GM23338 (cell line): ENCODE results near the gene GKN2. TPM values are rescaled to one million over a fixed set of nuclear protein-coding genes. Genes with fewer than 3 reads are reported as not detected.

ENCODE experiments used
- ATAC-seq: fragments of 200-7000 bp; cut with Tn5 transposase; 3 replicates; pipeline ENCODE4 v1.9.1; 2020
- DNase-seq: peaks from one replicate; pipeline ENCODE4 v3.0.0-alpha.2; 2015; ENCODE audit warnings: low spot score
- H2AFZ ChIP-seq: fragments of 200-600 bp; sonication (generic); 2 replicates; pipeline ENCODE4 v1.8.0; 2016; ENCODE audit warnings: antibody characterized with exemption, mild to moderate bottlenecking, moderate library complexity
- H3F3A ChIP-seq: fragments of 200-600 bp; sonication (generic); replicated peaks from 2 replicates; pipeline ENCODE4 v1.8.0; 2017; ENCODE audit warnings: antibody characterized with exemption, mixed run types, low read depth
- H3K27ac ChIP-seq: fragments of 200-600 bp; sonication (generic); 2 replicates; pipeline ENCODE4 v1.6.1; 2016; ENCODE audit warnings: low read depth
- H3K27me3 ChIP-seq: fragments of 200-600 bp; sonication (generic); 2 replicates; pipeline ENCODE4 v1.8.0; 2016; ENCODE audit warnings: mild to moderate bottlenecking, mixed run types, moderate library complexity; ENCODE audit not compliant: insufficient read depth
- H3K36me3 ChIP-seq: fragments of 200-600 bp; sonication (generic); 2 replicates; pipeline ENCODE4 v1.8.0; 2016; ENCODE audit warnings: mild to moderate bottlenecking; ENCODE audit not compliant: insufficient read depth
- H3K4me1 ChIP-seq: fragments of 200-600 bp; sonication (generic); 2 replicates; pipeline ENCODE4 v1.8.0; 2016; ENCODE audit warnings: mild to moderate bottlenecking, moderate library complexity; ENCODE audit not compliant: insufficient read depth
- H3K4me2 ChIP-seq: fragments of 200-600 bp; sonication (generic); 2 replicates; pipeline ENCODE4 v1.7.1; 2017; ENCODE audit warnings: mixed run types
- H3K4me3 ChIP-seq: fragments of 200-600 bp; sonication (generic); 2 replicates; pipeline ENCODE4 v1.6.1; 2016; ENCODE audit warnings: mixed run types
- H3K79me2 ChIP-seq: fragments of 200-600 bp; sonication (generic); replicated peaks from 2 replicates; pipeline ENCODE4 v1.8.0; 2017; ENCODE audit warnings: mild to moderate bottlenecking; ENCODE audit not compliant: insufficient read depth
- H3K9me2 ChIP-seq: fragments of 200-600 bp; sonication (generic); 2 replicates; pipeline ENCODE4 v1.8.0; 2017; ENCODE audit not compliant: insufficient read depth
- H4K20me1 ChIP-seq: fragments of 200-600 bp; sonication (generic); replicated peaks from 2 replicates; pipeline ENCODE4 v1.8.0; 2017; ENCODE audit warnings: mild to moderate bottlenecking; ENCODE audit not compliant: insufficient read depth
- H3K27ac Mint-ChIP-seq: 2 replicates; pipeline ENCODE4 v1.8.0; 2020; ENCODE audit warnings: inconsistent platforms, mild to moderate bottlenecking, moderate library complexity, mixed read lengths
- H3K27me3 Mint-ChIP-seq: 3 replicates; pipeline ENCODE4 v1.8.0; 2022; ENCODE audit warnings: low read depth, mild to moderate bottlenecking, moderate library complexity, mixed read lengths, inconsistent platforms; ENCODE audit not compliant: insufficient read depth, poor library complexity
- H3K36me3 Mint-ChIP-seq: 3 replicates; pipeline ENCODE4 v1.8.0; 2021; ENCODE audit warnings: low read depth, mild to moderate bottlenecking, inconsistent platforms, moderate library complexity, mixed read lengths
- H3K4me1 Mint-ChIP-seq: 3 replicates; pipeline ENCODE4 v1.8.0; 2020; ENCODE audit warnings: mild to moderate bottlenecking, inconsistent platforms, mixed read lengths
- H3K4me3 Mint-ChIP-seq: 3 replicates; pipeline ENCODE4 v1.8.0; 2021; ENCODE audit warnings: moderate library complexity, mild to moderate bottlenecking, inconsistent platforms, mixed read lengths
- H3K9me3 Mint-ChIP-seq: 3 replicates; pipeline ENCODE4 v1.8.0; 2020; ENCODE audit warnings: moderate library complexity, mild to moderate bottlenecking, inconsistent platforms, mixed read lengths
- CREB1 ChIP-seq: fragments of 250-450 bp; sonication (Bioruptor Pico); IDR thresholded peaks from 2 replicates; pipeline ENCODE4 v1.5.0; 2020; ENCODE audit warnings: low read depth, mild to moderate bottlenecking, moderate library complexity
- CTCF ChIP-seq, 2 experiments: fragments of 200-600 bp in 1 of 2; sonication (generic) in 1 of 2; conservative IDR thresholded peaks; 2 replicates each; pipeline versions ENCODE4 v1.5.1 to v1.6.1; 2016 to 2017; ENCODE audit warnings: antibody characterized with exemption in 2 of 2, low read depth in 2 of 2, mild to moderate bottlenecking in 2 of 2, moderate library complexity in 1 of 2
- EZH2 ChIP-seq: fragments of 200-600 bp; sonication (generic); IDR thresholded peaks from one replicate; pipeline ENCODE4 v1.8.0; 2017; ENCODE audit warnings: antibody characterized with exemption, mild to moderate bottlenecking, low read depth; ENCODE audit not compliant: unreplicated experiment
- EZH2phosphoT487 ChIP-seq: fragments of 200-600 bp; sonication (generic); IDR thresholded peaks from one replicate; pipeline ENCODE4 v1.8.1; 2018; ENCODE audit warnings: antibody characterized with exemption; ENCODE audit not compliant: unreplicated experiment
- JUNB ChIP-seq: IDR thresholded peaks from one replicate; pipeline ENCODE4 v1.6.1; 2016; ENCODE audit warnings: antibody characterized with exemption; ENCODE audit not compliant: unreplicated experiment
- NANOG ChIP-seq: IDR thresholded peaks from 2 replicates; pipeline ENCODE4 v1.6.1; 2016; ENCODE audit warnings: antibody characterized with exemption, borderline replicate concordance
- POLR2AphosphoS5 ChIP-seq: IDR thresholded peaks from 2 replicates; pipeline ENCODE4 v1.6.1; 2016; ENCODE audit warnings: antibody characterized with exemption, low read depth
- STAT1 ChIP-seq: IDR thresholded peaks from one replicate; pipeline ENCODE4 v1.6.1; 2016; ENCODE audit warnings: antibody characterized with exemption; ENCODE audit not compliant: unreplicated experiment
- ZNF114 ChIP-seq: fragments of 250-450 bp; sonication (Bioruptor Pico); IDR thresholded peaks from 2 replicates; pipeline ENCODE4 v1.5.0; 2020; ENCODE audit warnings: mild to moderate bottlenecking, moderate library complexity
- ZNF331 ChIP-seq: fragments of 250-450 bp; sonication (Bioruptor Pico); IDR thresholded peaks from 2 replicates; pipeline ENCODE4 v1.5.0; 2020; ENCODE audit warnings: low read depth, mild to moderate bottlenecking, moderate library complexity
- polyA plus RNA-seq: library from polyadenylated mRNA; unstranded; fragments of >200 nt; fragmentation: Nextera tagmentation; extraction: Ambion mirVana; gene quantifications from 2 replicates; pipeline ENCODE4 v1.2.1, GENCODE V29; 2016
- total RNA-seq: library from RNA; depleted of rRNA; stranded (reverse); fragments of >200 nt; shearing (Covaris generic); gene quantifications from 2 replicates; pipeline ENCODE4 v1.2.3, GENCODE V29; 2014
- TF ChIP-seq, protein P1 (sequence below): IDR thresholded peaks from 2 replicates; pipeline ENCODE4 v1.6.1; 2016; ENCODE audit warnings: antibody characterized with exemption
- TF ChIP-seq, protein P2 (sequence below): IDR thresholded peaks from one replicate; pipeline ENCODE4 v1.6.1; 2018; ENCODE audit warnings: antibody characterized with exemption; ENCODE audit not compliant: unreplicated experiment
- TF ChIP-seq, protein P3 (sequence below): fragments of 250-450 bp; sonication (Bioruptor Pico); IDR thresholded peaks from 2 replicates; pipeline ENCODE4 v1.5.0; 2020; ENCODE audit warnings: mild to moderate bottlenecking, moderate library complexity

The GKN2 gene
- total and polyA plus RNA-seq, 2 experiments from 2014 or later = not detected

GRCh38 chr2:68968221-68968620 lies 15.5 kb upstream of the GKN2 start:
- Mint-ChIP-seq H3K27ac (no peak overlapping the region), H3K27me3 (no peaks in the 10 kb centered on the region), H3K4me3 (no peak overlapping the region), H3K9me3 (no peaks in the 10 kb centered on the region), H3K4me1 (no peaks in the 10 kb centered on the region), H3K36me3 (no peaks in the 10 kb centered on the region)
- Histone ChIP-seq H3K27me3 (no peaks in the 10 kb centered on the region), H4K20me1 (no peaks in the 10 kb centered on the region), H3K4me3 (no peak overlapping the region), H3K9me2 (no peaks in the 10 kb centered on the region), H3F3A (no peaks in the 10 kb centered on the region), H3K79me2 (no peaks in the 10 kb centered on the region), H2AFZ (no peak overlapping the region), H3K4me1 (no peaks in the 10 kb centered on the region), H3K36me3 (no peaks in the 10 kb centered on the region), H3K4me2 (no peak overlapping the region), H3K27ac (no peak overlapping the region)
- ATAC-seq (no peak), DNase-seq (no peak)
- TF ChIP-seq, protein P1, sequence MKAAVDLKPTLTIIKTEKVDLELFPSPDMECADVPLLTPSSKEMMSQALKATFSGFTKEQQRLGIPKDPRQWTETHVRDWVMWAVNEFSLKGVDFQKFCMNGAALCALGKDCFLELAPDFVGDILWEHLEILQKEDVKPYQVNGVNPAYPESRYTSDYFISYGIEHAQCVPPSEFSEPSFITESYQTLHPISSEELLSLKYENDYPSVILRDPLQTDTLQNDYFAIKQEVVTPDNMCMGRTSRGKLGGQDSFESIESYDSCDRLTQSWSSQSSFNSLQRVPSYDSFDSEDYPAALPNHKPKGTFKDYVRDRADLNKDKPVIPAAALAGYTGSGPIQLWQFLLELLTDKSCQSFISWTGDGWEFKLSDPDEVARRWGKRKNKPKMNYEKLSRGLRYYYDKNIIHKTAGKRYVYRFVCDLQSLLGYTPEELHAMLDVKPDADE = no peak
- TF ChIP-seq, protein P2, sequence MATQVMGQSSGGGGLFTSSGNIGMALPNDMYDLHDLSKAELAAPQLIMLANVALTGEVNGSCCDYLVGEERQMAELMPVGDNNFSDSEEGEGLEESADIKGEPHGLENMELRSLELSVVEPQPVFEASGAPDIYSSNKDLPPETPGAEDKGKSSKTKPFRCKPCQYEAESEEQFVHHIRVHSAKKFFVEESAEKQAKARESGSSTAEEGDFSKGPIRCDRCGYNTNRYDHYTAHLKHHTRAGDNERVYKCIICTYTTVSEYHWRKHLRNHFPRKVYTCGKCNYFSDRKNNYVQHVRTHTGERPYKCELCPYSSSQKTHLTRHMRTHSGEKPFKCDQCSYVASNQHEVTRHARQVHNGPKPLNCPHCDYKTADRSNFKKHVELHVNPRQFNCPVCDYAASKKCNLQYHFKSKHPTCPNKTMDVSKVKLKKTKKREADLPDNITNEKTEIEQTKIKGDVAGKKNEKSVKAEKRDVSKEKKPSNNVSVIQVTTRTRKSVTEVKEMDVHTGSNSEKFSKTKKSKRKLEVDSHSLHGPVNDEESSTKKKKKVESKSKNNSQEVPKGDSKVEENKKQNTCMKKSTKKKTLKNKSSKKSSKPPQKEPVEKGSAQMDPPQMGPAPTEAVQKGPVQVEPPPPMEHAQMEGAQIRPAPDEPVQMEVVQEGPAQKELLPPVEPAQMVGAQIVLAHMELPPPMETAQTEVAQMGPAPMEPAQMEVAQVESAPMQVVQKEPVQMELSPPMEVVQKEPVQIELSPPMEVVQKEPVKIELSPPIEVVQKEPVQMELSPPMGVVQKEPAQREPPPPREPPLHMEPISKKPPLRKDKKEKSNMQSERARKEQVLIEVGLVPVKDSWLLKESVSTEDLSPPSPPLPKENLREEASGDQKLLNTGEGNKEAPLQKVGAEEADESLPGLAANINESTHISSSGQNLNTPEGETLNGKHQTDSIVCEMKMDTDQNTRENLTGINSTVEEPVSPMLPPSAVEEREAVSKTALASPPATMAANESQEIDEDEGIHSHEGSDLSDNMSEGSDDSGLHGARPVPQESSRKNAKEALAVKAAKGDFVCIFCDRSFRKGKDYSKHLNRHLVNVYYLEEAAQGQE = no peak
- TF ChIP-seq NANOG (no peak), EZH2phosphoT487 (no peak), POLR2AphosphoS5 (no peak), JUNB (no peak), ZNF114 (no peak), STAT1 (no peak), CREB1 (CRISPR knock-in tag) (no peak), CTCF (conservative IDR thresholded peaks at IDR 0.05; ENCODE audit: low read depth in 2 of 2) (no peak), EZH2 (no peak), ZNF331 (no peak)
- TF ChIP-seq, protein P3, sequence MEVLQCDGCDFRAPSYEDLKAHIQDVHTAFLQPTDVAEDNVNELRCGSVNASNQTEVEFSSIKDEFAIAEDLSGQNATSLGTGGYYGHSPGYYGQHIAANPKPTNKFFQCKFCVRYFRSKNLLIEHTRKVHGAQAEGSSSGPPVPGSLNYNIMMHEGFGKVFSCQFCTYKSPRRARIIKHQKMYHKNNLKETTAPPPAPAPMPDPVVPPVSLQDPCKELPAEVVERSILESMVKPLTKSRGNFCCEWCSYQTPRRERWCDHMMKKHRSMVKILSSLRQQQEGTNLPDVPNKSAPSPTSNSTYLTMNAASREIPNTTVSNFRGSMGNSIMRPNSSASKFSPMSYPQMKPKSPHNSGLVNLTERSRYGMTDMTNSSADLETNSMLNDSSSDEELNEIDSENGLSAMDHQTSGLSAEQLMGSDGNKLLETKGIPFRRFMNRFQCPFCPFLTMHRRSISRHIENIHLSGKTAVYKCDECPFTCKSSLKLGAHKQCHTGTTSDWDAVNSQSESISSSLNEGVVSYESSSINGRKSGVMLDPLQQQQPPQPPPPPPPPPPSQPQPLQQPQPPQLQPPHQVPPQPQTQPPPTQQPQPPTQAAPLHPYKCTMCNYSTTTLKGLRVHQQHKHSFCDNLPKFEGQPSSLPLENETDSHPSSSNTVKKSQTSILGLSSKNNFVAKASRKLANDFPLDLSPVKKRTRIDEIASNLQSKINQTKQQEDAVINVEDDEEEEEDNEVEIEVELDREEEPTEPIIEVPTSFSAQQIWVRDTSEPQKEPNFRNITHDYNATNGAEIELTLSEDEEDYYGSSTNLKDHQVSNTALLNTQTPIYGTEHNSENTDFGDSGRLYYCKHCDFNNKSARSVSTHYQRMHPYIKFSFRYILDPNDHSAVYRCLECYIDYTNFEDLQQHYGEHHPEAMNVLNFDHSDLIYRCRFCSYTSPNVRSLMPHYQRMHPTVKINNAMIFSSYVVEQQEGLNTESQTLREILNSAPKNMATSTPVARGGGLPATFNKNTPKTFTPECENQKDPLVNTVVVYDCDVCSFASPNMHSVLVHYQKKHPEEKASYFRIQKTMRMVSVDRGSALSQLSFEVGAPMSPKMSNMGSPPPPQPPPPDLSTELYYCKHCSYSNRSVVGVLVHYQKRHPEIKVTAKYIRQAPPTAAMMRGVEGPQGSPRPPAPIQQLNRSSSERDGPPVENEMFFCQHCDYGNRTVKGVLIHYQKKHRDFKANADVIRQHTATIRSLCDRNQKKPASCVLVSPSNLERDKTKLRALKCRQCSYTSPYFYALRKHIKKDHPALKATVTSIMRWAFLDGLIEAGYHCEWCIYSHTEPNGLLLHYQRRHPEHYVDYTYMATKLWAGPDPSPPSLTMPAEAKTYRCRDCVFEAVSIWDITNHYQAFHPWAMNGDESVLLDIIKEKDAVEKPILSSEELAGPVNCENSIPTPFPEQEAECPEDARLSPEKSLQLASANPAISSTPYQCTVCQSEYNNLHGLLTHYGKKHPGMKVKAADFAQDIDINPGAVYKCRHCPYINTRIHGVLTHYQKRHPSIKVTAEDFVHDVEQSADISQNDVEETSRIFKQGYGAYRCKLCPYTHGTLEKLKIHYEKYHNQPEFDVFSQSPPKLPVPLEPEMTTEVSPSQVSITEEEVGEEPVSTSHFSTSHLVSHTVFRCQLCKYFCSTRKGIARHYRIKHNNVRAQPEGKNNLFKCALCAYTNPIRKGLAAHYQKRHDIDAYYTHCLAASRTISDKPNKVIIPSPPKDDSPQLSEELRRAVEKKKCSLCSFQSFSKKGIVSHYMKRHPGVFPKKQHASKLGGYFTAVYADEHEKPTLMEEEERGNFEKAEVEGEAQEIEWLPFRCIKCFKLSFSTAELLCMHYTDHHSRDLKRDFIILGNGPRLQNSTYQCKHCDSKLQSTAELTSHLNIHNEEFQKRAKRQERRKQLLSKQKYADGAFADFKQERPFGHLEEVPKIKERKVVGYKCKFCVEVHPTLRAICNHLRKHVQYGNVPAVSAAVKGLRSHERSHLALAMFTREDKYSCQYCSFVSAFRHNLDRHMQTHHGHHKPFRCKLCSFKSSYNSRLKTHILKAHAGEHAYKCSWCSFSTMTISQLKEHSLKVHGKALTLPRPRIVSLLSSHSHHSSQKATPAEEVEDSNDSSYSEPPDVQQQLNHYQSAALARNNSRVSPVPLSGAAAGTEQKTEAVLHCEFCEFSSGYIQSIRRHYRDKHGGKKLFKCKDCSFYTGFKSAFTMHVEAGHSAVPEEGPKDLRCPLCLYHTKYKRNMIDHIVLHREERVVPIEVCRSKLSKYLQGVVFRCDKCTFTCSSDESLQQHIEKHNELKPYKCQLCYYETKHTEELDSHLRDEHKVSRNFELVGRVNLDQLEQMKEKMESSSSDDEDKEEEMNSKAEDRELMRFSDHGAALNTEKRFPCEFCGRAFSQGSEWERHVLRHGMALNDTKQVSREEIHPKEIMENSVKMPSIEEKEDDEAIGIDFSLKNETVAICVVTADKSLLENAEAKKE (CRISPR knock-in tag) = no peak
